ENCODE results near the gene PCNX1.
"Not testable (repeated sequence)": the region's sequence is repeated elsewhere in the genome, so short reads cannot be mapped to it uniquely, and the experiment has no call there.

The PCNX1 gene

GRCh38 chr14:70872678-70873020 is 34.6 kb upstream of the PCNX1 start:
- no peak for TF ChIP-seq ZNF324 (tag by site-specific recombination; IDR thresholded peaks at IDR 0.05)
- TF ChIP-seq ZBTB49 (tag by site-specific recombination; IDR thresholded peaks at IDR 0.05; ENCODE audit: low read depth), result no peak
- TF ChIP-seq ZXDB (tag by site-specific recombination; IDR thresholded peaks at IDR 0.05), result no peak
- TF ChIP-seq ZNF341 (tag by site-specific recombination; IDR thresholded peaks at IDR 0.05; ENCODE audit: low read depth), result no peak
- no peak for TF ChIP-seq ZNF544 (tag by site-specific recombination; IDR thresholded peaks at IDR 0.05)
- no peak for TF ChIP-seq ZNF350 (tag by site-specific recombination; IDR thresholded peaks at IDR 0.05)
- TF ChIP-seq ZNF600 (tag by site-specific recombination; IDR thresholded peaks at IDR 0.05), result no peak
- no peak for TF ChIP-seq SETDB1 (IDR thresholded peaks at IDR 0.05; ENCODE audit: insufficient read length, low read length)
- TF ChIP-seq REPIN1 (tag by site-specific recombination; IDR thresholded peaks at IDR 0.05; ENCODE audit: low read depth), result no peak
- H3K27ac ChIP-seq (ENCODE audit: extremely low read depth, low read depth, low read length), result no peak overlapping the region
- no peaks in the 10 kb centered on the region; the same call in 1 of the 2 replicates for H3K9me3 ChIP-seq (ENCODE audit: control insufficient read depth, insufficient read depth, low read depth, low read length)
- H3K4me3 ChIP-seq (ENCODE audit: low read depth, low read length), result no peak overlapping the region
- H3K4me1 ChIP-seq (ENCODE audit: control insufficient read depth, insufficient read depth, low read length), result no peaks in the 10 kb centered on the region
- no peaks in the 10 kb centered on the region for H3K36me3 ChIP-seq (ENCODE audit: control insufficient read depth in 2 of 2, insufficient read depth in 1 of 2, low read length in 2 of 2)
- CTCF ChIA-PET, result no interaction called here
- POLR2A ChIA-PET, result no interaction called here

DNA sequence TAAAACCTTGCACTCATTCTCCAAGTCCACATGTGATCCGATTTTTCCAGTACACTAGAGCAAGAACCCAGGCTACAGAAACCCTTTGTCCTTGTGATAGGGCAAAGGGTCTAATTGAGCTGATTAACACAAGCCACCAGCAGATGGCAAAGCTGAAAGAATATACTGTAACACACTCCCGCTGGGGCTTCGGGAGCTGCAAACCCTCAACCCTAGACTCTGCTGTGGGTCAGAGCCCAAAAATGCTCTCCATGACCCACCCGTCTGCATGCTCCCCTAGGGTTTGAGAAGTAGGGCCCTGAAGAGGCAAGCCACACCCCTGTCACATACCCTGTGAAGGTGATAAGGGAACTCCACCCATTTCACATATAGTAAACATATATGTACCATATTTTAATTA is 33.6 kb upstream of the PCNX1 start:
- Histone ChIP-seq H3K4me3 (ENCODE audit: low read depth, low read length) (no peak overlapping the region), H3K36me3 (ENCODE audit: control insufficient read depth in 2 of 2, insufficient read depth in 1 of 2, low read length in 2 of 2) (no peaks in the 10 kb centered on the region), H3K9me3 (ENCODE audit: control insufficient read depth, insufficient read depth, low read depth, low read length) (no peaks in the 10 kb centered on the region; the same call in 1 of the 2 replicates), H3K4me1 (ENCODE audit: control insufficient read depth, insufficient read depth, low read length) (no peaks in the 10 kb centered on the region), H3K27ac (ENCODE audit: extremely low read depth, low read depth, low read length) (no peak overlapping the region)
- ChIA-PET POLR2A (no interaction called here), CTCF (no interaction called here)
- TF ChIP-seq ZNF2 (tag by site-specific recombination; IDR thresholded peaks at IDR 0.05) (no peak), ZNF10 (tag by site-specific recombination; IDR thresholded peaks at IDR 0.05) (no peak), KLF17 (tag by site-specific recombination; IDR thresholded peaks at IDR 0.05) (no peak)
- TF ChIP-seq, protein P1, sequence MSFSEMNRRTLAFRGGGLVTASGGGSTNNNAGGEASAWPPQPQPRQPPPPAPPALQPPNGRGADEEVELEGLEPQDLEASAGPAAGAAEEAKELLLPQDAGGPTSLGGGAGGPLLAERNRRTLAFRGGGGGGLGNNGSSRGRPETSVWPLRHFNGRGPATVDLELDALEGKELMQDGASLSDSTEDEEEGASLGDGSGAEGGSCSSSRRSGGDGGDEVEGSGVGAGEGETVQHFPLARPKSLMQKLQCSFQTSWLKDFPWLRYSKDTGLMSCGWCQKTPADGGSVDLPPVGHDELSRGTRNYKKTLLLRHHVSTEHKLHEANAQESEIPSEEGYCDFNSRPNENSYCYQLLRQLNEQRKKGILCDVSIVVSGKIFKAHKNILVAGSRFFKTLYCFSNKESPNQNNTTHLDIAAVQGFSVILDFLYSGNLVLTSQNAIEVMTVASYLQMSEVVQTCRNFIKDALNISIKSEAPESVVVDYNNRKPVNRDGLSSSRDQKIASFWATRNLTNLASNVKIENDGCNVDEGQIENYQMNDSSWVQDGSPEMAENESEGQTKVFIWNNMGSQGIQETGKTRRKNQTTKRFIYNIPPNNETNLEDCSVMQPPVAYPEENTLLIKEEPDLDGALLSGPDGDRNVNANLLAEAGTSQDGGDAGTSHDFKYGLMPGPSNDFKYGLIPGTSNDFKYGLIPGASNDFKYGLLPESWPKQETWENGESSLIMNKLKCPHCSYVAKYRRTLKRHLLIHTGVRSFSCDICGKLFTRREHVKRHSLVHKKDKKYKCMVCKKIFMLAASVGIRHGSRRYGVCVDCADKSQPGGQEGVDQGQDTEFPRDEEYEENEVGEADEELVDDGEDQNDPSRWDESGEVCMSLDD (tag by site-specific recombination; IDR thresholded peaks at IDR 0.05), result no peak

- POLR2A ChIA-PET; H3K9me3 ChIP-seq (ENCODE audit: control insufficient read depth, insufficient read depth, low read depth, low read length); CTCF ChIA-PET: not testable (repeated sequence)
These were observed 31.3 kb upstream of the PCNX1 start for GRCh38 chr14:70875811-70876460.

More at GRCh38 chr14:70875811-70876460, 31.3 kb upstream of the PCNX1 start:
- H3K36me3 ChIP-seq (ENCODE audit: control insufficient read depth in 2 of 2, insufficient read depth in 1 of 2, low read length in 2 of 2); H3K4me3 ChIP-seq (ENCODE audit: low read depth, low read length); H3K27ac ChIP-seq (ENCODE audit: extremely low read depth, low read depth, low read length); H3K4me1 ChIP-seq (ENCODE audit: control insufficient read depth, insufficient read depth, low read length): not testable (repeated sequence)

Data from HEK293 (cell line).